Liver (tissue), 9 donors: ENCODE data around the gene BLOC1S2. TPM values are rescaled to one million over a fixed set of nuclear protein-coding genes. Genes with fewer than 3 reads are reported as not detected.

Source experiments
- DNase-seq: peaks from one replicate; pipeline ENCODE4 v3.0.0-alpha.2; 2017; ENCODE audit warnings: low spot score
- H3K27ac ChIP-seq, 2 donors: one replicate each; pipeline ENCODE4 v1.7.0; 2013; ENCODE audit warnings: inconsistent platforms in 2 of 2, low read length in 2 of 2, control low read depth in 1 of 2, low read depth in 1 of 2, mild to moderate bottlenecking in 1 of 2
- H3K27me3 ChIP-seq, 4 donors: one replicate each; pipeline versions ENCODE4 v1.6.1 to v1.7.0; 2013; ENCODE audit warnings: low read length in 3 of 4, inconsistent platforms in 1 of 4, mild to moderate bottlenecking in 1 of 4, moderate library complexity in 1 of 4; ENCODE audit not compliant: control insufficient read depth in 4 of 4, insufficient read depth in 4 of 4
- H3K36me3 ChIP-seq, 4 donors: one replicate each; pipeline versions ENCODE4 v1.6.1 to v1.7.0; 2013; ENCODE audit warnings: low read length in 3 of 4, mild to moderate bottlenecking in 3 of 4, low read depth in 1 of 4, moderate library complexity in 1 of 4; ENCODE audit not compliant: control insufficient read depth in 4 of 4, insufficient read depth in 3 of 4
- H3K4me1 ChIP-seq, 4 donors: one replicate each; pipeline versions ENCODE4 v1.6.1 to v1.7.0; 2013; ENCODE audit warnings: low read length in 3 of 4, mild to moderate bottlenecking in 3 of 4, moderate library complexity in 1 of 4; ENCODE audit not compliant: control insufficient read depth in 4 of 4, insufficient read depth in 4 of 4
- H3K4me3 ChIP-seq, 3 donors: one replicate each; pipeline versions ENCODE4 v1.6.1 to v1.7.0; 2013; ENCODE audit warnings: low read length in 3 of 3, control low read depth in 1 of 3, low read depth in 1 of 3, mild to moderate bottlenecking in 1 of 3
- H3K9ac ChIP-seq, 2 donors: one replicate each; pipeline ENCODE4 v1.7.0; 2013; ENCODE audit warnings: low read length in 2 of 2, mild to moderate bottlenecking in 2 of 2, moderate library complexity in 2 of 2, control low read depth in 1 of 2, low read depth in 1 of 2
- H3K9me3 ChIP-seq, 4 donors: one replicate each; pipeline versions ENCODE4 v1.6.1 to v1.7.0; 2013; ENCODE audit warnings: low read length in 3 of 4; ENCODE audit not compliant: control insufficient read depth in 4 of 4
- EGR1 ChIP-seq, 2 donors: IDR thresholded peaks; 2 replicates each; pipeline ENCODE4 v1.6.1; 2016 to 2018; ENCODE audit warnings: antibody characterized with exemption in 2 of 2, low read depth in 2 of 2
- FOXA1 ChIP-seq: IDR thresholded peaks from 2 replicates; pipeline ENCODE4 v1.6.1; 2016; ENCODE audit warnings: antibody characterized with exemption
- FOXA2 ChIP-seq: IDR thresholded peaks from 2 replicates; pipeline ENCODE4 v1.6.1; 2016; ENCODE audit warnings: antibody characterized with exemption
- GABPA ChIP-seq, 2 donors: IDR thresholded peaks in 1 of 2; conservative IDR thresholded peaks in 1 of 2; 2 replicates each; pipeline ENCODE4 v1.6.1; 2016; ENCODE audit warnings: antibody characterized with exemption in 2 of 2, mild to moderate bottlenecking in 1 of 2, moderate library complexity in 1 of 2
- HNF4A ChIP-seq, 2 donors: conservative IDR thresholded peaks; 2 replicates each; pipeline ENCODE4 v1.6.1; 2016; ENCODE audit warnings: antibody characterized with exemption in 2 of 2, mild to moderate bottlenecking in 2 of 2
- HNF4G ChIP-seq: IDR thresholded peaks from 2 replicates; pipeline ENCODE4 v1.6.1; 2016; ENCODE audit warnings: antibody characterized with exemption
- JUND ChIP-seq, 2 donors: IDR thresholded peaks; 2 replicates each; pipeline ENCODE4 v1.6.1; 2016; ENCODE audit warnings: antibody characterized with exemption in 2 of 2
- NR2F2 ChIP-seq: IDR thresholded peaks from 2 replicates; pipeline ENCODE4 v1.6.1; 2016; ENCODE audit warnings: antibody characterized with exemption
- RAD21 ChIP-seq, 2 donors: IDR thresholded peaks; 2 replicates each; pipeline ENCODE4 v1.6.1; 2016; ENCODE audit warnings: antibody characterized with exemption in 2 of 2, mild to moderate bottlenecking in 2 of 2
- REST ChIP-seq: IDR thresholded peaks from 2 replicates; pipeline ENCODE4 v1.6.1; 2016; ENCODE audit warnings: antibody characterized with exemption, mild to moderate bottlenecking
- SP1 ChIP-seq: IDR thresholded peaks from 2 replicates; pipeline ENCODE4 v1.6.1; 2018; ENCODE audit warnings: antibody characterized with exemption, mild to moderate bottlenecking
- TAF1 ChIP-seq: conservative IDR thresholded peaks from 2 replicates; pipeline ENCODE4 v1.6.1; 2016; ENCODE audit warnings: antibody characterized with exemption, mild to moderate bottlenecking
- YY1 ChIP-seq: IDR thresholded peaks from 2 replicates; pipeline ENCODE4 v1.6.1; 2016; ENCODE audit warnings: antibody characterized with exemption, mild to moderate bottlenecking
- WGBS: extraction: QIAGEN DNeasy Blood & Tissue Kit; methylation state at CpG from one replicate; pipeline ENCODE4 v1.1.7; 2013; 5-methylcytosine and 5-hydroxymethylcytosine counted together
- polyA plus RNA-seq, 2 donors: library from polyadenylated mRNA; stranded (reverse) in 1 of 2; unstranded in 1 of 2; fragments of 200-250 nt in 1 of 2; fragments of >200 nt in 1 of 2; fragmentation: Nextera tagmentation in 1 of 2; extraction: Ambion mirVana in 1 of 2; gene quantifications; one replicate each; pipeline versions ENCODE4 v1.2.1 to v1.2.3, GENCODE V29; 2013 to 2015
- total RNA-seq, 2 donors: library from RNA; depleted of rRNA; stranded (reverse); fragments of >200 nt; gene quantifications; one replicate each; pipeline ENCODE4 v1.2.3, GENCODE V29; 2014
- TF ChIP-seq, protein P1 (sequence below): IDR thresholded peaks from 2 replicates; pipeline ENCODE4 v1.6.1; 2016; ENCODE audit warnings: antibody characterized with exemption
- TF ChIP-seq, protein P2 (sequence below): fragments of 150-350 bp; IDR thresholded peaks from 2 replicates; pipeline ENCODE4 v1.5.1; 2017; ENCODE audit warnings: improper control_type of control experiment, low read depth, low read length; ENCODE audit not compliant: missing input control
- donor health status: healthy.
- donor health status: healthy.
- donor health status: healthy.
- donor health status: healthy.
- donor health status: healthy.

Gene BLOC1S2
- total and polyA plus RNA-seq, 4 donors, result 10.7 to 25.5 (median 22.0) TPM

- WGBS, result 52% methylated on average over 8 of the region's 8 CpGs
- Histone ChIP-seq H3K4me3 (no peak overlapping the region), H3K27me3 (no peaks in the 10 kb centered on the region), H3K9ac (no peak overlapping the region), H3K27ac (no peak overlapping the region), H3K9me3 (no peaks in the 10 kb centered on the region), H3K4me1 (no peaks in the 10 kb centered on the region), H3K36me3 (no peaks in the 10 kb centered on the region)
- no peak for TF ChIP-seq FOXA1
- TF ChIP-seq FOXA2, result no peak
- no peak for TF ChIP-seq JUND (IDR thresholded peaks at IDR 0.05)
- TF ChIP-seq SP1, result no peak
- TF ChIP-seq HNF4G, result no peak
- no peak for TF ChIP-seq NR2F2
- TF ChIP-seq, protein P1, sequence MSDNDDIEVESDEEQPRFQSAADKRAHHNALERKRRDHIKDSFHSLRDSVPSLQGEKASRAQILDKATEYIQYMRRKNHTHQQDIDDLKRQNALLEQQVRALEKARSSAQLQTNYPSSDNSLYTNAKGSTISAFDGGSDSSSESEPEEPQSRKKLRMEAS, result no peak
- no peak for TF ChIP-seq RAD21 (IDR thresholded peaks at IDR 0.05)
- TF ChIP-seq, protein P2, sequence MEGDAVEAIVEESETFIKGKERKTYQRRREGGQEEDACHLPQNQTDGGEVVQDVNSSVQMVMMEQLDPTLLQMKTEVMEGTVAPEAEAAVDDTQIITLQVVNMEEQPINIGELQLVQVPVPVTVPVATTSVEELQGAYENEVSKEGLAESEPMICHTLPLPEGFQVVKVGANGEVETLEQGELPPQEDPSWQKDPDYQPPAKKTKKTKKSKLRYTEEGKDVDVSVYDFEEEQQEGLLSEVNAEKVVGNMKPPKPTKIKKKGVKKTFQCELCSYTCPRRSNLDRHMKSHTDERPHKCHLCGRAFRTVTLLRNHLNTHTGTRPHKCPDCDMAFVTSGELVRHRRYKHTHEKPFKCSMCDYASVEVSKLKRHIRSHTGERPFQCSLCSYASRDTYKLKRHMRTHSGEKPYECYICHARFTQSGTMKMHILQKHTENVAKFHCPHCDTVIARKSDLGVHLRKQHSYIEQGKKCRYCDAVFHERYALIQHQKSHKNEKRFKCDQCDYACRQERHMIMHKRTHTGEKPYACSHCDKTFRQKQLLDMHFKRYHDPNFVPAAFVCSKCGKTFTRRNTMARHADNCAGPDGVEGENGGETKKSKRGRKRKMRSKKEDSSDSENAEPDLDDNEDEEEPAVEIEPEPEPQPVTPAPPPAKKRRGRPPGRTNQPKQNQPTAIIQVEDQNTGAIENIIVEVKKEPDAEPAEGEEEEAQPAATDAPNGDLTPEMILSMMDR, result no peak
- TF ChIP-seq TAF1, result no peak
- TF ChIP-seq YY1, result no peak
- no peak for TF ChIP-seq REST
- no peak for TF ChIP-seq EGR1 (IDR thresholded peaks at IDR 0.05; ENCODE audit: low read depth in 2 of 2)
- TF ChIP-seq GABPA (IDR thresholded peaks at IDR 0.05 in 1 of 2, conservative IDR thresholded peaks at IDR 0.05 in 1 of 2), result no peak
- DNase-seq, result no peak
Measured at GRCh38 chr10:100327007-100327717, 40.7 kb upstream of the BLOC1S2 start.

DNA sequence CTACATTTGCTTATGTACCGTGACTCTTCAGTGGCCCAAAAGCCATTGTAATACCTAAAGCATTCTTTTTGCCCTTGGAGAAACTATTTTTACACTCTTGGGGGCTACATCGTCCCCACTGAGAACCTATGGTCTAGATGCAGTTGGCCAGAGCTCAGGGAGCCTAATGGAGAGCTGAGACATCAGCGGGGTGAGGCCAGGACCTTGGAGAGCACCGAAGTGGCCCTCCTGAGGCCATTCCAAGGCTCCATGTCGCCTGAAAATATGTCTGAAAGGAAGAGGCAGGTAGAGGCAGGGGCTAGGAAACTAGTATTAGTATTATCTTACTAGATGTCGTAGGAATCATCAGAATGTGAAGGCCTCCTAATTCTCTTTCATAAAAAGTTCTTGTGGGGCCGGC, 38.7 kb upstream of the BLOC1S2 start:
- 58% methylated on average over 7 of the region's 7 CpGs for WGBS
- no peak for DNase-seq

More for the DNA sequence above, 38.7 kb upstream of the BLOC1S2 start:
- H3K36me3 ChIP-seq, result no peaks in the 10 kb centered on the region
- no peak overlapping the region for H3K4me3 ChIP-seq
- H3K27ac ChIP-seq, result no peak overlapping the region
- TF ChIP-seq, protein P2, result no peak
- TF ChIP-seq HNF4A (conservative IDR thresholded peaks at IDR 0.05) (no peak), REST (peak; percentile 90), HNF4G (no peak)
- H3K9me3 ChIP-seq, result no peaks in the 10 kb centered on the region
- no peaks in the 10 kb centered on the region for H3K27me3 ChIP-seq
- H3K9ac ChIP-seq, result no peak overlapping the region
- no peaks in the 10 kb centered on the region for H3K4me1 ChIP-seq
